ENCODE measurements around the gene PRKG1.
"Not testable (repeated sequence)": the region's sequence is repeated elsewhere in the genome, so short reads cannot be mapped to it uniquely, and the experiment has no call there.

Gene PRKG1

DNA sequence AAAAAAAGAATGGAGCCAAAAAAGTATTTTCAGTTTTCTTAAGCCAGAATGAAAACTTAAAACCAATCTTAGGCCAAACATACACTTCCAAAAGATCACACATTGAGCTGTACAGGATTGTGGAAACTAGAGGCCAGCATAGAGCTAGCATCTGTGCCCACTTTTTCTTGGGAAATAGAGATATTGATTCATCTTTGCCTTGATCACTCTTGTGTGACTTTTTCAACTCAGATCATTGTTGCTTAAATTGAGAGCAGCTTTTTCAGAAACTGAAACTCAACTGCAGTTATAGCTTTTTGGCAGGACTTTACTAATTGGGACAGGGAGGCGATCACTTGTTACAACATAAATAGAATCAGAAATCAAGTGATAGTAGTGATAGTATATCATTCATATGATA is 132.2 kb downstream of the PRKG1 start:
- H3K27ac ChIP-seq, result no peak overlapping the region
- TF ChIP-seq, protein P1, sequence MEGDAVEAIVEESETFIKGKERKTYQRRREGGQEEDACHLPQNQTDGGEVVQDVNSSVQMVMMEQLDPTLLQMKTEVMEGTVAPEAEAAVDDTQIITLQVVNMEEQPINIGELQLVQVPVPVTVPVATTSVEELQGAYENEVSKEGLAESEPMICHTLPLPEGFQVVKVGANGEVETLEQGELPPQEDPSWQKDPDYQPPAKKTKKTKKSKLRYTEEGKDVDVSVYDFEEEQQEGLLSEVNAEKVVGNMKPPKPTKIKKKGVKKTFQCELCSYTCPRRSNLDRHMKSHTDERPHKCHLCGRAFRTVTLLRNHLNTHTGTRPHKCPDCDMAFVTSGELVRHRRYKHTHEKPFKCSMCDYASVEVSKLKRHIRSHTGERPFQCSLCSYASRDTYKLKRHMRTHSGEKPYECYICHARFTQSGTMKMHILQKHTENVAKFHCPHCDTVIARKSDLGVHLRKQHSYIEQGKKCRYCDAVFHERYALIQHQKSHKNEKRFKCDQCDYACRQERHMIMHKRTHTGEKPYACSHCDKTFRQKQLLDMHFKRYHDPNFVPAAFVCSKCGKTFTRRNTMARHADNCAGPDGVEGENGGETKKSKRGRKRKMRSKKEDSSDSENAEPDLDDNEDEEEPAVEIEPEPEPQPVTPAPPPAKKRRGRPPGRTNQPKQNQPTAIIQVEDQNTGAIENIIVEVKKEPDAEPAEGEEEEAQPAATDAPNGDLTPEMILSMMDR (IDR thresholded peaks at IDR 0.05; ENCODE audit: low read depth, low read length), result no peak

GRCh38 chr10:51212937-51213336 is 138.7 kb downstream of the PRKG1 start:
- DNase-seq; H3K36me3 ChIP-seq; H3K27me3 ChIP-seq (ENCODE audit: insufficient read depth, low read depth, severe bottlenecking); H3K4me3 ChIP-seq (ENCODE audit: low read depth, low read length); H3K27ac ChIP-seq; H3K9me3 ChIP-seq (ENCODE audit: severe bottlenecking): not testable (repeated sequence)

More for the DNA sequence above, 132.2 kb downstream of the PRKG1 start:
- Histone ChIP-seq H3K4me3 (ENCODE audit: low read depth, low read length) (no peak overlapping the region), H3K36me3 (no peaks in the 10 kb centered on the region), H3K27me3 (ENCODE audit: insufficient read depth, low read depth, severe bottlenecking) (no peaks in the 10 kb centered on the region), H3K9me3 (ENCODE audit: severe bottlenecking) (no peaks in the 10 kb centered on the region)
- DNase-seq, result no peak

- no peaks in the 10 kb centered on the region for H3K9me3 ChIP-seq (ENCODE audit: severe bottlenecking)
- no peaks in the 10 kb centered on the region for H3K27me3 ChIP-seq (ENCODE audit: insufficient read depth, low read depth, severe bottlenecking)
- H3K27ac ChIP-seq, result no peak overlapping the region
- DNase-seq, result no peak
- no peaks in the 10 kb centered on the region for H3K36me3 ChIP-seq
- TF ChIP-seq, protein P1 (IDR thresholded peaks at IDR 0.05; ENCODE audit: low read depth, low read length), result no peak
- H3K4me3 ChIP-seq (ENCODE audit: low read depth, low read length), result no peak overlapping the region
These were observed 140.2 kb downstream of the PRKG1 start for GRCh38 chr10:51214207-51215196.

- DNase-seq, result no peak
- no peaks in the 10 kb centered on the region for H3K9me3 ChIP-seq (ENCODE audit: severe bottlenecking)
These were observed 141.9 kb downstream of the PRKG1 start for GRCh38 chr10:51215951-51216834.

DNA sequence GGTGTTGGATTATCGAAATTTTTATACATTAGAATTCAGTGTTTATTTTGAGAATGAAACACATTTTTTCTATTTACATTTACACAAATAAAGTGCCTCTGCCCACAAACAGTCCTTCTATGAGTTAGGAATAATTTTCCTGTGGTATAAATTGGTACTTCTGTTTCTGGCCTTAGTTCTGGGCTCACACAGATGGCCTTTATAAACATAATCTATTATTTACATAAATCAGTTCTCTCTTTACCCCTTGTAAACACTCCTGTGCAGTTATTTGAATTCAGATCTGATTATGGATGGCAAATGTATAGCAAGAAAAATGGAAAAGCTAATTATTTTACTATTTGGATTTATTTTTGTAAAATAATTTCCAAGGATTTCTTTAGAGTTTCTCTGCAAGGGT is 143.2 kb downstream of the PRKG1 start:
- Histone ChIP-seq H3K9me3 (ENCODE audit: severe bottlenecking) (no peaks in the 10 kb centered on the region), H3K36me3 (no peaks in the 10 kb centered on the region), H3K27me3 (ENCODE audit: insufficient read depth, low read depth, severe bottlenecking) (no peaks in the 10 kb centered on the region), H3K27ac (no peak overlapping the region), H3K4me3 (ENCODE audit: low read depth, low read length) (no peak overlapping the region)
- no peak for DNase-seq
- TF ChIP-seq, protein P1 (IDR thresholded peaks at IDR 0.05; ENCODE audit: low read depth, low read length), result no peak

More at GRCh38 chr10:51215951-51216834, 141.9 kb downstream of the PRKG1 start:
- H3K27ac ChIP-seq, result no peak overlapping the region
- no peaks in the 10 kb centered on the region for H3K27me3 ChIP-seq (ENCODE audit: insufficient read depth, low read depth, severe bottlenecking)
- H3K4me3 ChIP-seq (ENCODE audit: low read depth, low read length), result no peak overlapping the region
- H3K36me3 ChIP-seq, result no peaks in the 10 kb centered on the region
- TF ChIP-seq, protein P1 (IDR thresholded peaks at IDR 0.05; ENCODE audit: low read depth, low read length), result no peak

GRCh38 chr10:51224671-51225161 is 150.4 kb downstream of the PRKG1 start:
- H3K27me3 ChIP-seq (ENCODE audit: insufficient read depth, low read depth, severe bottlenecking), result no peaks in the 10 kb centered on the region
- TF ChIP-seq, protein P1 (IDR thresholded peaks at IDR 0.05; ENCODE audit: low read depth, low read length), result no peak
- H3K36me3 ChIP-seq, result no peaks in the 10 kb centered on the region
- no peak overlapping the region for H3K4me3 ChIP-seq (ENCODE audit: low read depth, low read length)
- no peak overlapping the region for H3K27ac ChIP-seq
- DNase-seq, result no peak
- no peaks in the 10 kb centered on the region for H3K9me3 ChIP-seq (ENCODE audit: severe bottlenecking)

All from WERI-Rb-1 (cell line).